DND-41 (cell line): Measurements from ENCODE around the gene SNRPF.

Experiments
- ATAC-seq: fragments of 200-7000 bp; cut with Tn5 transposase; 3 replicates; pipeline ENCODE4 v1.9.1; 2021; ENCODE audit warnings: low read depth; ENCODE audit not compliant: insufficient read depth
- DNase-seq: peaks from one replicate; pipeline ENCODE4 v3.0.0-alpha.2; 2020
- H2AFZ ChIP-seq: 2 replicates; pipeline ENCODE4 v1.6.0; 2012; ENCODE audit warnings: low read depth, low read length
- H3K27ac ChIP-seq: 2 replicates; pipeline ENCODE4 v1.5.1; 2012; ENCODE audit warnings: low read length, inconsistent platforms
- H3K27me3 ChIP-seq: fragments of 200-600 bp; sonication (generic); 2 replicates; pipeline ENCODE4 v1.6.0; 2012; ENCODE audit warnings: low read length, mild to moderate bottlenecking, inconsistent platforms; ENCODE audit not compliant: insufficient read depth, poor library complexity
- H3K36me3 ChIP-seq: 2 replicates; pipeline ENCODE4 v1.5.1; 2012; ENCODE audit warnings: low read length, inconsistent platforms; ENCODE audit not compliant: insufficient read depth
- H3K4me1 ChIP-seq: 2 replicates; pipeline ENCODE4 v1.5.1; 2012; ENCODE audit warnings: mild to moderate bottlenecking, low read length; ENCODE audit not compliant: insufficient read depth
- H3K4me2 ChIP-seq: 2 replicates; pipeline ENCODE4 v1.6.0; 2012; ENCODE audit warnings: mild to moderate bottlenecking, moderate library complexity, low read length, inconsistent platforms; ENCODE audit not compliant: insufficient read depth
- H3K4me3 ChIP-seq, 2 experiments: fragments of 200-600 bp in 1 of 2; shearing (Covaris generic) in 1 of 2; 2 replicates each; pipeline ENCODE4 v1.5.1; 2012 to 2016; ENCODE audit warnings: inconsistent platforms in 2 of 2, low read length in 2 of 2, mild to moderate bottlenecking in 2 of 2, low read depth in 1 of 2, moderate library complexity in 1 of 2
- H3K79me2 ChIP-seq: 2 replicates; pipeline ENCODE4 v1.6.0; 2012; ENCODE audit warnings: low read length, inconsistent platforms; ENCODE audit not compliant: insufficient read depth
- H3K9ac ChIP-seq: 2 replicates; pipeline ENCODE4 v1.6.0; 2012; ENCODE audit warnings: low read depth, mild to moderate bottlenecking, inconsistent platforms, low read length, moderate library complexity
- H3K9me3 ChIP-seq: 2 replicates; pipeline ENCODE4 v1.5.1; 2012; ENCODE audit warnings: low read length, moderate library complexity, mild to moderate bottlenecking, inconsistent platforms; ENCODE audit not compliant: insufficient read depth, severe bottlenecking
- H4K20me1 ChIP-seq: 2 replicates; pipeline ENCODE4 v1.6.0; 2012; ENCODE audit warnings: low read length; ENCODE audit not compliant: insufficient read depth
- EZH2 ChIP-seq: IDR thresholded peaks from 3 replicates; pipeline ENCODE4 v1.6.1; 2012; ENCODE audit warnings: borderline replicate concordance, low read depth, mild to moderate bottlenecking, moderate library complexity, low read length, inconsistent platforms; ENCODE audit not compliant: severe bottlenecking
- TF ChIP-seq, protein P1 (sequence below): IDR thresholded peaks from 2 replicates; pipeline ENCODE4 v1.5.1; 2012; ENCODE audit warnings: borderline replicate concordance, low read length, moderate library complexity, mild to moderate bottlenecking; ENCODE audit not compliant: poor library complexity, severe bottlenecking; ENCODE audit errors: extremely low read depth

SNRPF gene

DNA sequence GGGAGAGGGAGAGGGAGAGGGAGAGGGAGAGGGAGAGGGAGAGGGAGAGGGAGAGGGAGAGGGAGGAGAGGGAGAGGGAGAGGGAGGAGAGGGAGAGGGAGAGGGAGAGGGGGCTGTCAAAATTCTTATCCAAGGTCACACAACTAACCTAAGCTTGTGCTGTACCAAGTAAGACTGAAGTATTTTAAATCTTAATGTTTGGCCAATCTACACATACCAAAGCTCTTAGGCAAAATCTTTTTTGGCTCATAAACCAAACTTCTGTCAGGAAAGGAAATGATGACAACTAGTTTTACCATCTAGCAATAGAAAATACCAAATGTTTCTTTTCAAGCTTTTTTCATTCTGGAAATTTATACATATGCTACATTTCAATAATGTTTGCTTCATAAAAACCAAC lies 49.8 kb downstream of the SNRPF start:
- no peaks in the 10 kb centered on the region for H3K36me3 ChIP-seq
- no peaks in the 10 kb centered on the region for H4K20me1 ChIP-seq
- H3K4me3 ChIP-seq, result no peak overlapping the region
- no peak overlapping the region for H2AFZ ChIP-seq
- no peaks in the 10 kb centered on the region for H3K79me2 ChIP-seq
- no peak overlapping the region for H3K27ac ChIP-seq
- no peaks in the 10 kb centered on the region for H3K27me3 ChIP-seq
- no peaks in the 10 kb centered on the region for H3K4me1 ChIP-seq
- no peak for DNase-seq
- no peak for ATAC-seq
- H3K9me3 ChIP-seq, result no peaks in the 10 kb centered on the region
- TF ChIP-seq, protein P1, sequence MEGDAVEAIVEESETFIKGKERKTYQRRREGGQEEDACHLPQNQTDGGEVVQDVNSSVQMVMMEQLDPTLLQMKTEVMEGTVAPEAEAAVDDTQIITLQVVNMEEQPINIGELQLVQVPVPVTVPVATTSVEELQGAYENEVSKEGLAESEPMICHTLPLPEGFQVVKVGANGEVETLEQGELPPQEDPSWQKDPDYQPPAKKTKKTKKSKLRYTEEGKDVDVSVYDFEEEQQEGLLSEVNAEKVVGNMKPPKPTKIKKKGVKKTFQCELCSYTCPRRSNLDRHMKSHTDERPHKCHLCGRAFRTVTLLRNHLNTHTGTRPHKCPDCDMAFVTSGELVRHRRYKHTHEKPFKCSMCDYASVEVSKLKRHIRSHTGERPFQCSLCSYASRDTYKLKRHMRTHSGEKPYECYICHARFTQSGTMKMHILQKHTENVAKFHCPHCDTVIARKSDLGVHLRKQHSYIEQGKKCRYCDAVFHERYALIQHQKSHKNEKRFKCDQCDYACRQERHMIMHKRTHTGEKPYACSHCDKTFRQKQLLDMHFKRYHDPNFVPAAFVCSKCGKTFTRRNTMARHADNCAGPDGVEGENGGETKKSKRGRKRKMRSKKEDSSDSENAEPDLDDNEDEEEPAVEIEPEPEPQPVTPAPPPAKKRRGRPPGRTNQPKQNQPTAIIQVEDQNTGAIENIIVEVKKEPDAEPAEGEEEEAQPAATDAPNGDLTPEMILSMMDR, result no peak
- TF ChIP-seq EZH2, result no peak
- no peak overlapping the region for H3K9ac ChIP-seq
- H3K4me2 ChIP-seq, result no peak overlapping the region

DNA sequence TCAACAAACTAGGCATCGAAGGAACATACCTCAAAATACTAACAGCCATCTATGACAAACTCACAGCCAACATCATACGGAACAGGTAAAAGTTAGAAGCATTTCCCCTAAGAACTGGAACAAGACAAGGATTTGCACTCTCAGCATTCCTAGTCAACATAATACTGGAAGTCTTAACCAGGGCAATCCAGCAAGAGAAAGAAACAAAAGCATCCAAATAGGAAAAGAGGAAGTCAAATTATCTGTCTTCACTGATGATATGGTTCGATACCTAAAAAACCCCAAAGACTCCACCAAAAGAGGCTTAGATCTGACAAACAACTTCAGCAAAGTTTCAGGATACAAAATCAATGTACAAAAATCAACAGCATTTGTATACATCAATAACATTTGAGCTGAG lies 51.1 kb downstream of the SNRPF start:
- no peaks in the 10 kb centered on the region for H3K27me3 ChIP-seq
- H3K4me2 ChIP-seq, result no peak overlapping the region
- H3K9me3 ChIP-seq, result no peaks in the 10 kb centered on the region
- H3K9ac ChIP-seq, result no peak overlapping the region
- H3K4me3 ChIP-seq, result no peak overlapping the region
- DNase-seq (no peak), ATAC-seq (no peak)
- no peaks in the 10 kb centered on the region for H3K36me3 ChIP-seq
- no peaks in the 10 kb centered on the region for H3K4me1 ChIP-seq
- H4K20me1 ChIP-seq, result no peaks in the 10 kb centered on the region
- H3K27ac ChIP-seq, result no peak overlapping the region
- no peaks in the 10 kb centered on the region for H3K79me2 ChIP-seq
- no peak for TF ChIP-seq EZH2
- TF ChIP-seq, protein P1, result no peak
- no peak overlapping the region for H2AFZ ChIP-seq
